BLaER1 treated with 17β-estradiol and CSF1 and Interleukin-3, amounts not matched to agents 10 nM and 100 nM (cell line): ENCODE measurements around the gene AQP1.
A peak's percentile ranks its signal among the peaks of the same experiment; 100 is the strongest.

ENCODE experiments used
- H3K27ac ChIP-seq, 11 experiments: shearing (Covaris generic); formaldehyde crosslinking; 2 replicates each; pipeline ENCODE4 v1.8.1; 2022
- H3K27me3 ChIP-seq, 11 experiments: shearing (Covaris generic); formaldehyde crosslinking; 2 replicates each; pipeline ENCODE4 v1.8.1; 2022
- H3K36me3 ChIP-seq, 11 experiments: shearing (Covaris generic); formaldehyde crosslinking; 2 replicates each; pipeline ENCODE4 v1.8.1; 2022
- H3K4me1 ChIP-seq, 10 experiments: shearing (Covaris generic); formaldehyde crosslinking; 2 replicates each; pipeline ENCODE4 v1.8.1; 2022
- H3K4me2 ChIP-seq, 11 experiments: shearing (Covaris generic); formaldehyde crosslinking; 2 replicates each; pipeline ENCODE4 v1.8.1; 2022
- H3K4me3 ChIP-seq, 10 experiments: shearing (Covaris generic); formaldehyde crosslinking; 2 replicates each; pipeline ENCODE4 v1.8.1; 2022
- H3K9ac ChIP-seq, 11 experiments: shearing (Covaris generic); formaldehyde crosslinking; 2 replicates each; pipeline ENCODE4 v1.8.1; 2022
- H3K9me3 ChIP-seq, 11 experiments: shearing (Covaris generic); formaldehyde crosslinking; replicated peaks in 1 of 11; 2 replicates each; pipeline ENCODE4 v1.8.1; 2022
- H4K20me1 ChIP-seq, 11 experiments: shearing (Covaris generic); formaldehyde crosslinking; 2 replicates each; pipeline ENCODE4 v1.8.1; 2022
- Cebpa-rat ChIP-seq, 11 experiments: shearing (Covaris generic); IDR thresholded peaks; 2 replicates each; pipeline ENCODE4 v1.8.1; 2022

AQP1 gene

DNA sequence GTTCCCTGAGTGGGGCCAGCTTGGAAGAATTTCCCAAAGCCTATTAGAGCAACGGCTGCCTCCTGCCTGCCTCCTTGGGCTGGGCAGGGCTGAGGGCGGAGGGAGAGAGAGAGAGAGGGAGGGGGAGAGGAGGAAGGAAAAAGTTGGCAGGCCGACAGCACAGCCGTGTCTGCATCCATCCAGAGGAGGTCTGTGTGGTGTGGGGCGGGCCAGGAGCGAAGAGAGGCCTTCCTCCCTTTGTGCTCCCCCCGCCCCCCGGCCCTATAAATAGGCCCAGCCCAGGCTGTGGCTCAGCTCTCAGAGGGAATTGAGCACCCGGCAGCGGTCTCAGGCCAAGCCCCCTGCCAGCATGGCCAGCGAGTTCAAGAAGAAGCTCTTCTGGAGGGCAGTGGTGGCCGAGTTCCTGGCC is at the start of gene AQP1:
Gene AQP1, plus strand, starts transcription at position 293 of the 409 bp plus-strand sequence. Its CDS starts 57 bp downstream, at position 350.
- peak within 1 kb of the TSS in 7 of 11 experiments; percentile 7 to 56 (median 36); a peak in 15 of 22 replicates for H3K9ac ChIP-seq
- peak within 1 kb of the TSS in 3 of 10 experiments; percentile 8 to 29 (median 23); a peak in 1 of 20 replicates for H3K4me3 ChIP-seq
- H3K4me2 ChIP-seq: peak within 1 kb of the TSS; percentile 63 to 93 (median 85)
- H3K9me3 ChIP-seq: no peaks in the 10 kb centered on the region
- H3K36me3 ChIP-seq: no peaks in the 10 kb centered on the region
- TF ChIP-seq Cebpa-rat (IDR thresholded peaks at IDR 0.05): no peak
- 0 out of 22 replicates have a peak, but pooled peaks cover 0 to 5% (median 0%) of the 10 kb centered on the region in 11 experiments for H3K27me3 ChIP-seq
- H4K20me1 ChIP-seq: peaks cover 0 to 23% (median 0%) of the 10 kb centered on the region in 11 experiments; a peak in 3 of 22 replicates
- peak within 1 kb of the TSS in 8 of 11 experiments; percentile 6 to 48 (median 28); a peak in 9 of 22 replicates for H3K27ac ChIP-seq
- H3K4me1 ChIP-seq: peaks cover 52 to 77% (median 71%) of the 10 kb centered on the region in 10 experiments

DNA sequence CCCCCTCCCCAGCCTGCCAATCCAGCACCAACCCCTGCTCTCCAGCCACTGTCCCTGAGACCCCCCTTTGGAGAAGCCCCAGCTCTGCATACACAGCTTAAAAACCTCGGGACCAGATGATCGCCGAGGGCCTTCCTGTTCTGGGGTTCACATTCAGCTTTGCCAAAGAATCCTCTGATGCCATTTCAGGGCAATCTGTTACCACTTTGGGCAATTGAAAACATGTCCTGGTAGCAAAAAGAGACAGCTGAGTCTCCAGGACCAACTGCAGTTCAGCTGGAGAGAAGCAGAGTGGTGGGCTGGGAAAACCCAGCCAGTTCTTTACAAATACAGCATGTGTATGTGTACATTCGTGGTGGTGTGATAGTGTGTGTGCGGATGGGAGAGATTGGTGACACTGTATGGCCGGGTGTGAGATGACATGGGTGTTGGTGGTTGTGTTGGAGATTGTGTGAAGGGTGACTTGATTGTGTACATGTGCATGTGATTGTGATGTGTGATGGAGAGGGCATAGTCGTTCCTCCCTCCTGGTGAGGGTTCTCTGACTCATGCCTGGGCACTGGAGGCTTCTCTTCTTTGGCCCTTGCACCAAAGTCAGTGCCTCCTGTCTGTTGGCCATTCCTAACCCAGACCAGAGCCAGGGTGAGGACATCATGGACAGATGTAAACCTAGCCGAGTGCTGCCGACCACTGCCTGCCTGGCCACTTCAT is 48.5 kb upstream of the AQP1 start:
- no peak for TF ChIP-seq Cebpa-rat (IDR thresholded peaks at IDR 0.05)
- Histone ChIP-seq H3K27me3 (no peaks in the 10 kb centered on the region), H3K4me2 (peak overlapping the region; percentile 15 to 86 (median 75); a peak in 21 of 22 replicates), H3K27ac (peak overlapping the region in 3 of 11 experiments; percentile 21 to 40 (median 39); a peak in 2 of 22 replicates), H3K36me3 (no peaks in the 10 kb centered on the region), H3K9me3 (no peaks in the 10 kb centered on the region), H3K4me1 (peaks cover 17 to 89% (median 66%) of the 10 kb centered on the region in 10 experiments), H4K20me1 (peaks cover 0 to 10% (median 0%) of the 10 kb centered on the region in 11 experiments; a peak in 2 of 22 replicates), H3K4me3 (no peak overlapping the region), H3K9ac (peak overlapping the region in 3 of 11 experiments; percentile 16 to 48 (median 39); a peak in 5 of 22 replicates)

DNA sequence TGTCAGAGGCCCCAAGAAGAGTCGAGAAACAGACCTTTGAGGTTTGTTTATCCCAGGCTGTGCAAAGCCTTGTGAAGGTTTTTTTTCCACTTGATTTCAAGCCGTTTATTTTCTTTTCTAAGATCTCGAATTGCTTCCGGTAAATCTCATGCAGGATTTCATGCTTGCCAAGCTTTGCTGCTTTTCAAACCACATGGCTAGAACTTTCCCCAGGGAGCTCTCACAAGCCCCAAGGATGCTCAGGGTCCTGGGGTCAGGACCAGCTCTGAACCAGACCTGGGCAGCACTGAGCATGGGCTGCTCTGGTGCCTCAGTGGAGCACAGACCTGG is 48.0 kb upstream of the AQP1 start:
- H4K20me1 ChIP-seq: peaks cover 0 to 10% (median 0%) of the 10 kb centered on the region in 11 experiments; a peak in 2 of 22 replicates
- TF ChIP-seq Cebpa-rat (IDR thresholded peaks at IDR 0.05): no peak
- no peak overlapping the region for H3K4me3 ChIP-seq
- H3K9me3 ChIP-seq: no peaks in the 10 kb centered on the region
- peak overlapping the region in 3 of 11 experiments; percentile 21 to 40 (median 39); a peak in 2 of 22 replicates for H3K27ac ChIP-seq
- peaks cover 17 to 92% (median 66%) of the 10 kb centered on the region in 10 experiments for H3K4me1 ChIP-seq
- H3K36me3 ChIP-seq: no peaks in the 10 kb centered on the region
- peak overlapping the region; percentile 15 to 86 (median 75) for H3K4me2 ChIP-seq
- H3K9ac ChIP-seq: peak overlapping the region in 3 of 11 experiments; percentile 16 to 48 (median 39); a peak in 4 of 22 replicates
- no peaks in the 10 kb centered on the region for H3K27me3 ChIP-seq

DNA sequence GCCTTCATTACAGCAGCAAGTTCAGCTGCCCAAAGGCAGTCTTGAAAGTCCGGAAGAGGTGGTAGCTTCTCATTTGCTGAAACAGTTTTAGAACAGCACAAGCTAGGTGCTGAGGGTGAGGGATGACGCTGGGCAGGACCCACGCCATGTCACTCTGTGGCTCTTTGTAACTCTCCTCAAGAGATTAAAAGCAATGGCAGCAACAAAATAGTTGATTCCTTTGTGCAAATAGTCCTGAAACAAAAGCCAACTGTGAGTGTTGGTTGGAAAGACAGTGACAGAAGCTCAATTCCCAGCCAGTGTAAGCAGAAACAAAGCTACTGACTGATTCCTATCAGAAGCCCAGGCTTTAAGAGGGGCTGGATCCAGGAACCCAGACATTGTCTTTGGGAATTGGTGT is 47.6 kb upstream of the AQP1 start:
- H3K9me3 ChIP-seq: no peaks in the 10 kb centered on the region
- H3K27ac ChIP-seq: no peak overlapping the region
- TF ChIP-seq Cebpa-rat (IDR thresholded peaks at IDR 0.05): no peak
- H3K27me3 ChIP-seq: no peaks in the 10 kb centered on the region
- no peak overlapping the region for H3K9ac ChIP-seq
- H3K4me1 ChIP-seq: peaks cover 17 to 95% (median 66%) of the 10 kb centered on the region in 10 experiments
- H3K36me3 ChIP-seq: no peaks in the 10 kb centered on the region
- peak overlapping the region; percentile 15 to 86 (median 75); a peak in 20 of 22 replicates for H3K4me2 ChIP-seq
- peaks cover 0 to 10% (median 0%) of the 10 kb centered on the region in 11 experiments; a peak in 2 of 22 replicates for H4K20me1 ChIP-seq
- H3K4me3 ChIP-seq: no peak overlapping the region

DNA sequence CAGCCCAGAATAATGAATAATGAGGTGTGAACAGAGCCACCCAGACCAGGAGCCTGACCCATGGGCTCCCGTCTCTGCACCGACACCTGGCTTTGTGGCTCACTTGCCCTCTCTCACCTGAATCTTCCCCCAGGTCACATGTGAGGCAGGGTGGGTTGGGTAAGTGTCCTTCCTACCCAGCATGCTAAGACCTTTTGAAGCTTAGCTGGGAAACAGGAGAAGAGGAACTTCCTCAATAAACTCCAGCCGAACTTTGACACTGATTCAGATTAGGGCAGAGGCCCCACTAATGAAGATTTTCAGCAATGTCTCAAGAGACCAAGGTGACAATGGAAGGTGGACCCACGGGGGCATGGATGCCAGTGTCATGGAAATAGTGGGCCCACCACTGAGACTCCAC is 46.6 kb upstream of the AQP1 start:
- Histone ChIP-seq H3K27me3 (0 out of 22 replicates have a peak, but pooled peaks cover 0 to 1% (median 0%) of the 10 kb centered on the region in 11 experiments), H3K9me3 (no peaks in the 10 kb centered on the region), H3K4me3 (no peak overlapping the region), H3K4me2 (peak overlapping the region in 10 of 11 experiments; percentile 7 to 86 (median 76); a peak in 17 of 22 replicates), H3K4me1 (peaks cover 17 to 95% (median 66%) of the 10 kb centered on the region in 10 experiments), H3K27ac (no peak overlapping the region), H4K20me1 (peaks cover 0 to 10% (median 0%) of the 10 kb centered on the region in 11 experiments; a peak in 3 of 22 replicates), H3K36me3 (no peaks in the 10 kb centered on the region), H3K9ac (no peak overlapping the region)
- TF ChIP-seq Cebpa-rat (IDR thresholded peaks at IDR 0.05): no peak

DNA sequence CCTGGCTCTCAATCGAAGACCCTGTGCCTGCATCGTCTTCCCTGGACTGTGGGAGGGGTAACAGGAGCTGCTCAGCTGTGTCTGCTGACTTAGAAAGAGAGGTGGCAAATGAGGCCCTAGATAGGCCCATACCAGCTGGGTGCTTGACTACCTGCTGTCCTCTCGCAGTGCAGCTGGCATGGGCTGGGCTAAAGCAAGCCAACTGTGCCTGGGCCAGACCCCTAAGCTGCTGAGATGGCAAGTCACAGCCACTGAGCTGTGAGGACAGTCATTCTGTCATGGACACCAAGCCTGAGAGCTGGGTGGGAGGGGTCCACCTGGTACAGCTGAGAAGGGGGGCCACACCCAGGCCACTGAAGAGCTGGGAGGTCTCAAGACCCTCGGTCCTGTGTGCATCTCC is 45.8 kb upstream of the AQP1 start:
- TF ChIP-seq Cebpa-rat (IDR thresholded peaks at IDR 0.05): no peak
- H3K27ac ChIP-seq: no peak overlapping the region
- peaks cover 0 to 10% (median 0%) of the 10 kb centered on the region in 11 experiments; a peak in 4 of 22 replicates for H4K20me1 ChIP-seq
- H3K27me3 ChIP-seq: 0 out of 22 replicates have a peak, but pooled peaks cover 0 to 6% (median 0%) of the 10 kb centered on the region in 11 experiments
- H3K36me3 ChIP-seq: no peaks in the 10 kb centered on the region
- peaks cover 17 to 96% (median 71%) of the 10 kb centered on the region in 10 experiments for H3K4me1 ChIP-seq
- no peak overlapping the region for H3K9ac ChIP-seq
- H3K4me2 ChIP-seq: peak overlapping the region in 8 of 11 experiments; percentile 72 to 86 (median 76); a peak in 12 of 22 replicates
- no peak overlapping the region for H3K4me3 ChIP-seq
- no peaks in the 10 kb centered on the region for H3K9me3 ChIP-seq

DNA sequence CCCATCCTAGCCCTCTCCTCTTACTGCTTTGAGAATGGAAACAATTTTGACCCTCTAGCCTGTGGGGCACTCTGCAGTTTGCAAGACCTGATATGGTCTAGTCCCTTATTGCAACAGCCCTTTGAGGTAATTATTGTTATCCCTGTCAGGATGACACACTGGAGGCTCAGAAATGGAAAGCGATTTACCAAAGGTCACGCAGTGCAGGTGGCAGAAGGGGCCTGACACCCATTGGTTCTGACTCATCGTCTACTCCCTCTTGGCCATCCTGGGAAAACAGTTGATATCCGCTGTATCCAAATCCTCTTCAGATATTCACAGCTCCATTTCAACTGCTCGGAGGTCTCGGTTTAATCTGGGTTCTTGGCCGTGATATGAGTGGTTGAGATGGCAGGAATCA is 44.7 kb upstream of the AQP1 start:
- H3K27ac ChIP-seq: no peak overlapping the region; a peak in 2 of 22 replicates
- no peak overlapping the region for H3K9ac ChIP-seq
- H3K4me1 ChIP-seq: peaks cover 17 to 91% (median 66%) of the 10 kb centered on the region in 10 experiments
- 0 out of 22 replicates have a peak, but pooled peaks cover 0 to 6% (median 0%) of the 10 kb centered on the region in 11 experiments for H3K27me3 ChIP-seq
- H4K20me1 ChIP-seq: peaks cover 0 to 10% (median 0%) of the 10 kb centered on the region in 11 experiments; a peak in 4 of 22 replicates
- no peak overlapping the region for H3K4me3 ChIP-seq
- H3K9me3 ChIP-seq: no peaks in the 10 kb centered on the region
- TF ChIP-seq Cebpa-rat (IDR thresholded peaks at IDR 0.05): no peak
- H3K36me3 ChIP-seq: no peaks in the 10 kb centered on the region
- H3K4me2 ChIP-seq: peak overlapping the region in 6 of 11 experiments; percentile 19 to 86 (median 26); a peak in 6 of 22 replicates

DNA sequence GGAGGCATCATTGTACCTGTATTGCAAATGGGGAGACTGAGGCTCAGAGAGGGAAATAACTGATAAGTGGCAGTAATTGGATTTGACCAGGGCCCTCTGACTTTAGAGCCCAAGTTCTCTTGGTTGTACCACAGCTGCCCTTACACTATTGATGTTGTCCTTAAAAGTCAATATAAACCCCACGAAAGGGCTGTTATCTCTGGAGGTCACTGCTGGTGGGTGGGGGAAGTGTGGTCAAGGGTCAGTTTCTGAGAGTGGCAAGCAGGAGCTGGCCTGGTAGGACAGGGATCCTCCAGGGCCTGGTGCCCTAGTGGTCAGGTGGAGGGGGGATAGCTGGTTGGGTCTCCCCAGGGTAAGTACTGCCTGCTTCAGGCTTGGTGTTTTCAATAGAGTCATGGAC is 44.2 kb upstream of the AQP1 start:
- Histone ChIP-seq H3K27ac (peak overlapping the region in 1 of 11 experiments; percentile 41; a peak in 1 of 22 replicates), H3K4me2 (peak overlapping the region in 6 of 11 experiments; percentile 19 to 86 (median 26); a peak in 7 of 22 replicates), H3K27me3 (0 out of 22 replicates have a peak, but pooled peaks cover 0 to 6% (median 0%) of the 10 kb centered on the region in 11 experiments), H4K20me1 (peaks cover 0 to 10% (median 0%) of the 10 kb centered on the region in 11 experiments; a peak in 4 of 22 replicates), H3K9ac (no peak overlapping the region), H3K9me3 (no peaks in the 10 kb centered on the region), H3K4me1 (peaks cover 17 to 87% (median 63%) of the 10 kb centered on the region in 10 experiments), H3K4me3 (no peak overlapping the region), H3K36me3 (no peaks in the 10 kb centered on the region)
- no peak for TF ChIP-seq Cebpa-rat (IDR thresholded peaks at IDR 0.05)
